ENCODE measurements around the gene OR4D11. TPM values are rescaled to one million over a fixed set of nuclear protein-coding genes. Genes with fewer than 3 reads are reported as not detected.

OR4D11 gene
- total RNA-seq, 1 donor from 2014 or later = not detected

DNA sequence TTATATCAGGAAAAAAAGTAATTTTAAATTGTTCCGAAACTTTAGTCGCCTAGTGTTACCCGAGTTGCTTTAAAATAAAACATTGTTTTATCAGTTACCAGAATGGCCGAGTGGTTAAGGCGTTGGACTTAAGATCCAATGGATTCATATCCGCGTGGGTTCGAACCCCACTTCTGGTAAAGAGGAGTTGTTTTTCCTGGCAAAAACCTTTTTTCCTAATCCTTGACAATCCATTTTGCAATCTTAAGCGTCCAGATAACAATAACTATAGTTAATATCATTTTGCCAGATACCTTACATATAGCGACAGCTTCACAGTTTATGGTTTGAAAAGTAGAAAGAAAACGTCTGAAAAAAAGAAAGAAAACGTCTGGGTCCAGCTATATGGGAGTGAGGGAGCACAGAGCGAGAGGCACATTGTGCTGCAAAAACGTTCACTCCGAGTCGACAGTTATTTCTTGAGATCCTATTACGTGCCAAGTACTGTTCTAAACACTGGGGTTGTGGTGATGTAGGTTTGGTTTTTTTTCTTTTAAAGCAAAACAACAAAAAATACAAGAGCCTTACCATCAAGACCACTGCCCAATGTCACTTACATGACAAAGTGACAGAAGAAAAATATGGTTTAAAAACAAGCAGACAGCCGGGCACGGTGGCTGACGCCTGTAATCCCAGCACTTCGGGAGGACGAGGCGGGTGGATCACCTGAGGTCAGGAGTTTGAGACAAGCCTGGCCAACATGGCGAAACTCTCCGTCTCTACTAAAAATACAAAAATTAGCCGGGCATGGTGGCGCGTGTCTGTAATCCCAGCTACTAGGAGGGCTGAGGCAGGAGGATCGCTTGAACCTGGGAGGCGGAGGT lies 48.5 kb downstream of the OR4D11 start:
- H3K27me3 Mint-ChIP-seq (ENCODE audit: low read depth, unreplicated experiment) = no peaks in the 10 kb centered on the region
- H3K27ac ChIP-seq (ENCODE audit: low read depth, low read length) = peak overlapping the region; percentile 64
- peak overlapping the region; percentile 68 for H2AFZ ChIP-seq (ENCODE audit: low read depth, low read length)
- DNase-seq (ENCODE audit: low read depth) = peak; percentile 66
- H3K79me2 ChIP-seq (ENCODE audit: insufficient read depth, low read length) = no peaks in the 10 kb centered on the region
- no peaks in the 10 kb centered on the region for H3K27me3 ChIP-seq (ENCODE audit: insufficient read depth, low read length)
- H3K9me3 Mint-ChIP-seq (ENCODE audit: unreplicated experiment) = no peaks in the 10 kb centered on the region
- TF ChIP-seq, protein P1, sequence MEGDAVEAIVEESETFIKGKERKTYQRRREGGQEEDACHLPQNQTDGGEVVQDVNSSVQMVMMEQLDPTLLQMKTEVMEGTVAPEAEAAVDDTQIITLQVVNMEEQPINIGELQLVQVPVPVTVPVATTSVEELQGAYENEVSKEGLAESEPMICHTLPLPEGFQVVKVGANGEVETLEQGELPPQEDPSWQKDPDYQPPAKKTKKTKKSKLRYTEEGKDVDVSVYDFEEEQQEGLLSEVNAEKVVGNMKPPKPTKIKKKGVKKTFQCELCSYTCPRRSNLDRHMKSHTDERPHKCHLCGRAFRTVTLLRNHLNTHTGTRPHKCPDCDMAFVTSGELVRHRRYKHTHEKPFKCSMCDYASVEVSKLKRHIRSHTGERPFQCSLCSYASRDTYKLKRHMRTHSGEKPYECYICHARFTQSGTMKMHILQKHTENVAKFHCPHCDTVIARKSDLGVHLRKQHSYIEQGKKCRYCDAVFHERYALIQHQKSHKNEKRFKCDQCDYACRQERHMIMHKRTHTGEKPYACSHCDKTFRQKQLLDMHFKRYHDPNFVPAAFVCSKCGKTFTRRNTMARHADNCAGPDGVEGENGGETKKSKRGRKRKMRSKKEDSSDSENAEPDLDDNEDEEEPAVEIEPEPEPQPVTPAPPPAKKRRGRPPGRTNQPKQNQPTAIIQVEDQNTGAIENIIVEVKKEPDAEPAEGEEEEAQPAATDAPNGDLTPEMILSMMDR (IDR thresholded peaks at IDR 0.05; ENCODE audit: insufficient read depth, low read depth, low read length) = no peak
- no peak for TF ChIP-seq EZH2 (IDR thresholded peaks at IDR 0.05; ENCODE audit: insufficient read depth, low read length)
- no peaks in the 10 kb centered on the region for H3K4me1 Mint-ChIP-seq (ENCODE audit: low read depth, unreplicated experiment)
- no peaks in the 10 kb centered on the region for H3K9me3 ChIP-seq (ENCODE audit: insufficient read depth, low read depth, low read length)
- H3K9ac ChIP-seq (ENCODE audit: low read length) = peak overlapping the region; percentile 68
- no peaks in the 10 kb centered on the region for H4K20me1 ChIP-seq (ENCODE audit: insufficient read depth, low read length)
- no peaks in the 10 kb centered on the region for H3K36me3 ChIP-seq (ENCODE audit: insufficient read depth, low read length)
- peak overlapping the region; percentile 82 for H3K4me3 Mint-ChIP-seq (ENCODE audit: unreplicated experiment)
- peaks cover 9% of the 10 kb centered on the region for H3K4me1 ChIP-seq (ENCODE audit: insufficient read depth, low read length)
- no peaks in the 10 kb centered on the region for H3K36me3 Mint-ChIP-seq (ENCODE audit: low read depth, unreplicated experiment)
- peak overlapping the region; percentile 92 for H3K27ac Mint-ChIP-seq (ENCODE audit: unreplicated experiment)
- no peak for FAIRE-seq
- peak overlapping the region; percentile 67 for H3K4me3 ChIP-seq (ENCODE audit: insufficient read depth, low read depth, low read length)
- H3K4me2 ChIP-seq (ENCODE audit: low read length) = peak overlapping the region; percentile 79

DNA sequence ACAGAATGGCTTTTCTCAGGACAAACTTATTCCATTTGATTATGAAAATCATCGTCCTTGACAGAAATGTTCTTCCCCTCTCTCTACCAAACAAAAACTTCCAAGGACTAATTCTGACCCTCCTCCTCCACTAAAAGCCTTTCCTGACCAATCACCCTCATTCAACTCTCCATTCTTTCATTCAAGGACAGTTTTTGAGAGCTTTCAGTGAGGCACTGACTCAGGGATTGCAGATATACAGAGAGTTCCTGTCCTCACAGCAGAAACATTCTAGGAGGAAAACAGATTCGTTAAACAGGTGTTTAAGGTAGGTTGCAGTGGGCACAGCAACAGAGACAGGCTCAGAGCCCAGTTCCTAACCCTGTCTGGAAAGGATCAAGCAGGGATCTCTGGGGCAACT lies 49.5 kb downstream of the OR4D11 start:
- no peaks in the 10 kb centered on the region for H3K9me3 ChIP-seq (ENCODE audit: insufficient read depth, low read depth, low read length)
- TF ChIP-seq, protein P1 (IDR thresholded peaks at IDR 0.05; ENCODE audit: insufficient read depth, low read depth, low read length) = no peak
- no peak for TF ChIP-seq EZH2 (IDR thresholded peaks at IDR 0.05; ENCODE audit: insufficient read depth, low read length)
- Mint-ChIP-seq H3K36me3 (ENCODE audit: low read depth, unreplicated experiment) (no peaks in the 10 kb centered on the region), H3K4me3 (ENCODE audit: unreplicated experiment) (peak overlapping the region; percentile 60), H3K9me3 (ENCODE audit: unreplicated experiment) (no peaks in the 10 kb centered on the region), H3K27me3 (ENCODE audit: low read depth, unreplicated experiment) (no peaks in the 10 kb centered on the region), H3K4me1 (ENCODE audit: low read depth, unreplicated experiment) (no peaks in the 10 kb centered on the region), H3K27ac (ENCODE audit: unreplicated experiment) (no peak overlapping the region)
- DNase-seq (ENCODE audit: low read depth) (no peak), FAIRE-seq (no peak)
- H3K9ac ChIP-seq (ENCODE audit: low read length) = no peak overlapping the region
- H4K20me1 ChIP-seq (ENCODE audit: insufficient read depth, low read length) = no peaks in the 10 kb centered on the region
- H3K36me3 ChIP-seq (ENCODE audit: insufficient read depth, low read length) = no peaks in the 10 kb centered on the region
- H3K4me2 ChIP-seq (ENCODE audit: low read length) = no peak overlapping the region
- peaks cover 9% of the 10 kb centered on the region for H3K4me1 ChIP-seq (ENCODE audit: insufficient read depth, low read length)
- H3K27ac ChIP-seq (ENCODE audit: low read depth, low read length) = no peak overlapping the region
- no peak overlapping the region for H2AFZ ChIP-seq (ENCODE audit: low read depth, low read length)
- H3K27me3 ChIP-seq (ENCODE audit: insufficient read depth, low read length) = no peaks in the 10 kb centered on the region
- H3K79me2 ChIP-seq (ENCODE audit: insufficient read depth, low read length) = no peaks in the 10 kb centered on the region
- no peak overlapping the region for H3K4me3 ChIP-seq (ENCODE audit: insufficient read depth, low read depth, low read length)

DNA sequence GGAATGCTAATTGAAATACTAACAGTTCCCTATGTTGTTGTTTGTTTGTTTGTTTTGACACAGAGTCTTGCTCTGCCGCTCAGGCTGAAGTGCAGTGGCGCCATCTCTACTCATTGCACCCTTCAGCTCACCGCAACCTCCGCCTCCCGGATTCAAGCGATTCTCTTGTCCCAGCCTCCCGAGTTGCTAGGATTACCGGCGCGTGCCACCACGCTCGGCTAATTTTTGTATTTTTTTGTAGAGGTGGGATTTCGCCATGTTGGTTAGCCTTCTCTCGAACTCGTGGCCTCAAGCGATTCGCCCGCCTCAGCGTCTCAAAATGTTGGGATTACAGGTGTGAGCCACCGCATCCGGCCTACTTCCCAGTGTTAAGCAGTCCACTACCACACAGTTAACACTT lies 49.9 kb downstream of the OR4D11 start:
- no peak overlapping the region for H3K4me3 ChIP-seq (ENCODE audit: insufficient read depth, low read depth, low read length)
- DNase-seq (ENCODE audit: low read depth) = no peak
- no peak overlapping the region for H2AFZ ChIP-seq (ENCODE audit: low read depth, low read length)
- H3K4me1 ChIP-seq (ENCODE audit: insufficient read depth, low read length) = peaks cover 9% of the 10 kb centered on the region
- H3K4me2 ChIP-seq (ENCODE audit: low read length) = no peak overlapping the region
- no peaks in the 10 kb centered on the region for H3K36me3 Mint-ChIP-seq (ENCODE audit: low read depth, unreplicated experiment)
- H3K27me3 Mint-ChIP-seq (ENCODE audit: low read depth, unreplicated experiment) = no peaks in the 10 kb centered on the region
- no peaks in the 10 kb centered on the region for H4K20me1 ChIP-seq (ENCODE audit: insufficient read depth, low read length)
- H3K9ac ChIP-seq (ENCODE audit: low read length) = no peak overlapping the region
- H3K79me2 ChIP-seq (ENCODE audit: insufficient read depth, low read length) = no peaks in the 10 kb centered on the region
- FAIRE-seq = no peak
- no peaks in the 10 kb centered on the region for H3K27me3 ChIP-seq (ENCODE audit: insufficient read depth, low read length)
- no peak overlapping the region for H3K27ac ChIP-seq (ENCODE audit: low read depth, low read length)
- H3K9me3 ChIP-seq (ENCODE audit: insufficient read depth, low read depth, low read length) = no peaks in the 10 kb centered on the region
- no peak overlapping the region for H3K27ac Mint-ChIP-seq (ENCODE audit: unreplicated experiment)
- no peak overlapping the region for H3K4me3 Mint-ChIP-seq (ENCODE audit: unreplicated experiment)
- H3K9me3 Mint-ChIP-seq (ENCODE audit: unreplicated experiment) = no peaks in the 10 kb centered on the region
- TF ChIP-seq EZH2 (IDR thresholded peaks at IDR 0.05; ENCODE audit: insufficient read depth, low read length) = no peak
- TF ChIP-seq, protein P1 (IDR thresholded peaks at IDR 0.05; ENCODE audit: insufficient read depth, low read depth, low read length) = no peak
- H3K36me3 ChIP-seq (ENCODE audit: insufficient read depth, low read length) = no peaks in the 10 kb centered on the region
- no peaks in the 10 kb centered on the region for H3K4me1 Mint-ChIP-seq (ENCODE audit: low read depth, unreplicated experiment)
